GM12865 (cell line): ENCODE results near the gene TBRG4.

ENCODE experiments used
- DNase-seq: peaks from one replicate; pipeline ENCODE4 v3.0.0; 2010; ENCODE audit warnings: low read depth
- H3K4me3 ChIP-seq: 2 replicates; pipeline ENCODE4 v1.5.1; 2011; ENCODE audit warnings: mild to moderate bottlenecking, low read depth, low read length, control low read depth
- CTCF ChIP-seq: IDR thresholded peaks from 2 replicates; pipeline ENCODE4 v1.5.1; 2011; ENCODE audit warnings: low read length, control low read depth, low read depth, inconsistent platforms; ENCODE audit not compliant: insufficient read depth; ENCODE audit errors: missing control alignments

The TBRG4 gene

GRCh38 chr7:45126201-45126600 lies 14.7 kb upstream of the TBRG4 start:
- no peak overlapping the region for H3K4me3 ChIP-seq
- no peak for DNase-seq
- no peak for TF ChIP-seq CTCF

GRCh38 chr7:45125193-45125904 lies 13.9 kb upstream of the TBRG4 start:
- no peak overlapping the region for H3K4me3 ChIP-seq
- no peak for TF ChIP-seq CTCF
- DNase-seq: no peak

DNA sequence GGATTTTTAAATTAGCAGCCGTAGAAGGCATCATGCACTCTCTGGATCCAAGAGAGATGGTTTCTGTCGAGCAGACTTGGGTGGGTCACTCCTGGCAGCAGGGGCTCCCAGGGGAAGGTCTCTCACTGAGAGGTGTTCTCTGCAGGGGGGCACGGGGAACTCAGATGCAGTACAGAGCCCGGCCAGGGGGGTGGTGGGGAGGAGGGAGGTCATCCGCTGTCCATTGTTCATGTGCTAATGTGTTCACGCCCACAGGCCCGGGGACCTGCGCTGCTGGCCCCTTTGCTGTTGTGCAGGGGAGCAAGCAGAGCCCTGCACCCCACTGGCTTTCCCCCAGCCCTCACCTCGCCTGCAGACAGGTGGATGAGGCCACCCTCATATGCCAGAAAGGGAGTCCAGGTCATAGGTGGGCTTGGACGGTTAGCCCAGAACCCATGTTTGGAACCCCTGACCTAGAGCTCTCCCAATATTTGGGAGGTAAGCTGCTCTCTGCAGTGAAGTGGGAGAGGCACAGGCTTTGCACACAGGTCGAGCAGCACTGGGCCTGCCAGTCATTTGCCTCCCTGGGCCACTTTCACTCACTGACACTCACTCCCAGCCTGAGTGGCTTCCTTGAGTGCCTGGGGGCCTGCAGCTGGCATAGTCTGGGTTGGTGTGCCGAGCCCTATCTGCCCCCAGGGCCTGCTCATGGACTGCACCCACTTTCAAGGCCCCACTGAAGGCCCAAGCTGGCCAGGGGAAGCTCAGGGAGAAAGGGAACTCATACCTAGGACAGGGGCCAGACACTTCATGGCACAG lies 12.6 kb upstream of the TBRG4 start:
- no peak for TF ChIP-seq CTCF
- no peak for DNase-seq
- H3K4me3 ChIP-seq: no peak overlapping the region

- H3K4me3 ChIP-seq: no peak overlapping the region
- DNase-seq: no peak
- no peak for TF ChIP-seq CTCF
Observed at GRCh38 chr7:45122975-45123860, 11.7 kb upstream of the TBRG4 start.

GRCh38 chr7:45119550-45119949 lies 8.1 kb upstream of the TBRG4 start:
- TF ChIP-seq CTCF: no peak
- no peak for DNase-seq
- no peak overlapping the region for H3K4me3 ChIP-seq

DNA sequence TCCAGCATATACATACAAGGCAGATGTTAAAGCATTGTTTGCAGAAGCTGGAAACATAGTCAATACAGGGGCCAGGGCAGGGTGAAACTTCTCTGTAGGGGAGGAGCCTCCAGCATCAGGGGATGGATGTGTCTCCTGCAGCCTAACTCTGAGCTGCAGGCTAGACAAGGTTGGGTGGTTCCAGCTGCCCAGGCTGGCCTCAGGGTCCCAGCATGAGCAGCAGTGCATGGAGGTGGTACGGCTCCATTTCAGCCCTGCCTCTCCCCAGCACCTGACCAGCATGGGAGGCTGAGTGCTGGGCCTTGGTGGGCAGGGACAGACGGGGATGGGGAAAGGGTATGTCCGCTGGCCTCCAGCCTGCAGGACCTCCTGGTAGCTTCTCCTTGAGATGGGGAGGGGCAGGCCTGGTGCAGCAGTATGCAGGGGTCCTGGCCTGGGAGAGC lies 7.4 kb upstream of the TBRG4 start:
- no peak for TF ChIP-seq CTCF
- H3K4me3 ChIP-seq: no peak overlapping the region
- DNase-seq: no peak
